Mesodermal cell (in vitro differentiated cells): ENCODE data around the gene PTGDR2.

Experiments used
- H3K27ac ChIP-seq: 2 replicates; pipeline ENCODE4 v1.7.0; 2013; ENCODE audit warnings: mild to moderate bottlenecking, low read depth, low read length, moderate library complexity; ENCODE audit not compliant: severe bottlenecking
- H3K36me3 ChIP-seq: 2 replicates; pipeline ENCODE4 v1.7.1; 2013; ENCODE audit warnings: mild to moderate bottlenecking, low read length, moderate library complexity; ENCODE audit not compliant: control insufficient read depth, insufficient read depth
- H3K4me1 ChIP-seq: one replicate; pipeline ENCODE4 v1.7.1; 2013; ENCODE audit warnings: mild to moderate bottlenecking, low read length; ENCODE audit not compliant: insufficient read depth, control insufficient read depth, poor library complexity, severe bottlenecking
- H3K4me3 ChIP-seq: 2 replicates; pipeline ENCODE4 v1.7.0; 2013; ENCODE audit warnings: low read length, control low read depth, mild to moderate bottlenecking; ENCODE audit not compliant: insufficient read depth, poor library complexity, severe bottlenecking; ENCODE audit errors: extremely low read depth
- H3K9me3 ChIP-seq: 2 replicates; pipeline ENCODE4 v1.7.1; 2013; ENCODE audit warnings: mild to moderate bottlenecking, low read length, moderate library complexity; ENCODE audit not compliant: control insufficient read depth
- WGBS, 2 experiments: methylation state at CpG; one replicate each; pipeline ENCODE4 v1.1.5; 2013; ENCODE audit warnings: missing lambda C conversion rate in 2 of 2; ENCODE audit not compliant: insufficient coverage in 2 of 2; 5-methylcytosine and 5-hydroxymethylcytosine counted together

PTGDR2 gene

DNA sequence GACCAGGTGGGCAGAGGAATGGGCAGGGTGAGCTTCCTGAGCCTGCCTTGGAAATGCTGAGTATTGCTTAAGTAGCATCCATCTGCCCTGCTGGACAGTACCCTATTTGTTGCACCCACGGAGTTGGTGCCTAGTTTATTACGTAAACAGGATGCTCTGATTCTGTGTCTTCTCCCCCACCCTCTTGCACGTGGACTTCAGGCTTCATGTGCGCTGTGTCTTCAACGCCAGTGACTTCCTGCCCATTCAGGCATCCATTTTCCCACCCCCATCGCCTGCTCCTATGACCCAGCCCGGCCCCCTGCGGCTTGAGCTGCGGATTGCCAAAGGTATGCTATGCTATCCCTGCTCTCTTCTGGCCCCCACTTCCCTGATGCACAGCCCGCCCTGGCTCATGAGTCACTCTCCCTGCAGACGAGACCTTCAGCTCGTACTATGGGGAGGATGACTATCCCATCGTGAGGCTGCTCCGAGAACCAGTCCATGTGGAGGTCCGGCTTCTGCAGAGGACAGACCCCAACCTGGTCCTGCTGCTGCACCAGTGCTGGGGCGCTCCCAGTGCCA is 17.3 kb upstream of the PTGDR2 start:
- Histone ChIP-seq H3K36me3 (no peaks in the 10 kb centered on the region), H3K27ac (no peak overlapping the region), H3K4me1 (peaks cover 15% of the 10 kb centered on the region), H3K9me3 (no peaks in the 10 kb centered on the region), H3K4me3 (no peak overlapping the region)
- 59 to 66% methylated on average over 15 to 16 of the region's 16 CpGs for whole genome bisulfite sequencing, 2 experiments

DNA sequence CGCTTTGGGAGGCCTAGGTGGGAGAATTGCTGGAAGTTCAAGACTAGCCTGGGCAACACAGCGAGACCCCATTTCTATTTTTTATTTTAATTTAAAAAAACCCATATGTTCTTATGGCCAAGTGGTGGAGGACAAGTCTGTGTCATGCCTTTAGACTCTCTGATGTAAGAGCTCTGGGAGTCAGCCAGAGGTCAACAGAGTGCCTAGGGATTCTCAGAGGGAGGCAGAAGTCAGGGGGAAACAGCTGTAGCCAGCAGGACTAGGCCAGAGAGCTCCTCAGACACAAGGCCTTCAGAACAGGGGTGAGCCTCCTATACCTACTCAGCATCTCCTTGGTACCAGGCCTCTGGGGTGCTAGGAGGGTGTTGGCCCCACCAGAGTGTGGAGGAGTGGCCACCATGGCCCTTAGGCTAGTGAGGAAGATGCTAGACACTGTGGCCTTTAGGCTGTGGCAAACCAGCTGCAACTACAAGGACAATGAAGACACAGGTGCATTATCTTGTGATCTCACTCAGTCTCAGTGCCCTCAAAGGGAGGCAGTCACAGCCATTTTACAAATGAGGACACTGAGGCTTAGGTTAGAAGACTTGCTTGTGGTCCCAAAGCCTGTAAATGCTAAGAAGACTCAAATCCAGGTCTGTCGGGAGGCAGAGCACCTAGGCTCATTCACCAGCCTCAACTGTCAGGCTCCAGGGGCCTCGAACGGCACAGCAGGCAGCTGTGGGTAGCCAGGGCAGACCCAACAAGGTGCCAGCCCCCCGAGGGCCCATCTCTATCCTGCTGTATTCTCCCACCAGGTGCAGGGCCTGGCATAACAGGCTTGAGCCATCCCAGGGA is 16.6 kb upstream of the PTGDR2 start:
- H3K4me3 ChIP-seq = no peak overlapping the region
- no peak overlapping the region for H3K27ac ChIP-seq
- H3K4me1 ChIP-seq = peaks cover 15% of the 10 kb centered on the region
- WGBS, 2 experiments = 91 to 92% methylated on average over 4 of the region's 6 CpGs
- H3K9me3 ChIP-seq = no peaks in the 10 kb centered on the region
- H3K36me3 ChIP-seq = no peaks in the 10 kb centered on the region

DNA sequence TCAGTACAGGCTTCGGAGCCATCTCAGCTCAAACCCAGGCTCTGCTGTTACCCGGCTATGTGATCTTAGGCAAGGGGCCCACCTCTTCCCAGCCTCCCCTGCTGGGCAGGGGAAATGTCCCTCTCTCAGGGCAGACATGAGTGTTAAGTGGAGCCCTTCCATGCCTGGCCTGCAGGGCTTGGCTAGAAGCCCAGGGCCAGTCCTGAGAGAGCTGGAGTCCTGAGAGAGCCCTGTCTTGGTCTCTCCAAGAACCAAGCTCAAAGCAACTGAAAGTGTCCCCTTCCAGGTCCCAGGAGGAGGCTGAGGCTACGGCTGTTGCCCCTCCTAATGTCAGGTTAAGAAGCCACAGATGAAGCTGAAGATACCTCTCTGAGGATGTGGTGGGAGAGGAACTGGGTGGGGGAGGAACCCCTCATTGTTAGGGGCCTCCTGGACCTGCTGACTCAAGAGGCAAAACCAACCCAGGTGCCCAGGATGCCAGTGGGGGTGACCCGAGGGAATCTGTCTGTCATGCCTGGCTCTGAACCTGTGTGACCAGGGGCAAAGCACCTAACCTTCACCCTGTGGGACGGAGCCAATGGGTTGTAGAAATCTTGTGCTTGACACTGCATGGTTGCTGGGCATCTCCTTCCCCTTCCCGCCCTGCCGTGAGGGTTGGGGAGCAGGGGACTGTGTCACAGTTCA is 15.8 kb upstream of the PTGDR2 start:
- Histone ChIP-seq H3K27ac (no peak overlapping the region), H3K36me3 (no peaks in the 10 kb centered on the region), H3K4me3 (no peak overlapping the region), H3K9me3 (no peaks in the 10 kb centered on the region), H3K4me1 (peaks cover 15% of the 10 kb centered on the region)
- 89 to 96% methylated on average over 4 to 6 of the region's 7 CpGs for WGBS, 2 experiments

DNA sequence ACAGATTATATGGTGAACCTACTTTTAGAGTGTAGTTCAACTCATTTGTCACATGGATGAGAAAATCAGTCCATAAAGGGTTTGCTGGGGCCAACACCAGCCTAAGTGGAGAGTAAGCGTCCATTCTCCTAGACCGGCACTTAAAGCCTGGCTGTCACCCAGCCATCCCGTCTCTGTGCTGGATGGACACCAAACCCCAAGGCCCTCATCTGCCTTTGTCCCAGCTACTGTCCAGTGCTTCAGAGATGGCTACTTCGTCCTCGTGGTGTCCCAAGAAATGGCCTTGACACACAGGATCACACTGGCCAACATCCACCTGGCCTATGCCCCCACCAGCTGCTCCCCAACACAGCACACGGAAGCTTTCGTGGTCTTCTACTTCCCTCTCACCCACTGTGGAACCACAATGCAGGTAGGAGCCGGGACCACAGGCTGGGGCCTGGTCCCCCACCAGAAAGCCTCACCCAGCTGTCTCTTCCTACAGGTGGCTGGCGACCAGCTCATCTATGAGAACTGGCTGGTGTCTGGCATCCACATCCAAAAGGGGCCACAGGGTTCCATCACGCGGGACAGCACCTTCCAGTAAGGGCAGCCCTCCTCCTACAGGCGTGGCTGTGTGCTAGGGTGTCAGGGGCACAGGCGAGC is 15.1 kb upstream of the PTGDR2 start:
- Histone ChIP-seq H3K36me3 (no peaks in the 10 kb centered on the region), H3K4me1 (peaks cover 15% of the 10 kb centered on the region), H3K4me3 (no peak overlapping the region), H3K27ac (no peak overlapping the region), H3K9me3 (no peaks in the 10 kb centered on the region)
- WGBS, 2 experiments = 88 to 95% methylated on average over 11 to 12 of the region's 13 CpGs

DNA sequence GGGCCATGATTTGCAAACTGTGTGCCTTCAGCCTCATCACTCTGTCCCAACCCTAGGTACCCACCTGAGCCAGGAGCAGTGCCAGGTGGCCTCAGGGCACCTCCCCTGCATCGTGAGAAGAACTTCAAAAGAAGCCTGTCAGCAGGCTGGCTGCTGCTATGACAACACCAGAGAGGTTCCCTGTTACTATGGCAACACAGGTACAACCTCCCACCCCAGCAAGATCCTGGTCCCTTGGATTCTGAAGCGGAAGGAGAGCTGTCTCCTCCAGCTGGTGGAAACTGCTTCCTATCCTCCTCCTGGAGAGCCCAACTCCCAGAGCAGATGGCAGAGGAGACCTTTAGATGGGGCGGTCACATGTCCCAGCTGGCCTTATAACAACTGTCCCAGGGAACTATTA is 14.5 kb upstream of the PTGDR2 start:
- 0% methylated on average over 1 of the region's 3 CpGs; no CpG with 5 or more reads in 1 of the 2 experiments for WGBS, 2 experiments
- Histone ChIP-seq H3K9me3 (no peaks in the 10 kb centered on the region), H3K4me3 (no peak overlapping the region), H3K36me3 (no peaks in the 10 kb centered on the region), H3K4me1 (peaks cover 15% of the 10 kb centered on the region), H3K27ac (no peak overlapping the region)

DNA sequence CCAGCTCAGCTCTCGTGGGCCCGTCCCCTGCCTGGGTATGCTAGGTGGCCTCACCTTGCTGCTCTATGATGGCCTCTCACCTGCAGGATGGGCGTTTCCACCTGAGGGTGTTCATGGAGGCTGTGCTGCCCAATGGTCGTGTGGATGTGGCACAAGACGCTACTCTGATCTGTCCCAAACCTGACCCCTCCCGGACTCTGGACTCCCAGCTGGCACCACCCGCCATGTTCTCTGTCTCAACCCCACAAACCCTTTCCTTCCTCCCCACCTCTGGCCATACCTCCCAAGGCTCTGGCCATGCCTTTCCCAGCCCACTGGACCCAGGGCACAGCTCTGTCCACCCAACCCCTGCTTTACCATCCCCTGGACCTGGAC is 13.7 kb upstream of the PTGDR2 start:
- Histone ChIP-seq H3K36me3 (no peaks in the 10 kb centered on the region), H3K9me3 (no peaks in the 10 kb centered on the region), H3K4me1 (peaks cover 15% of the 10 kb centered on the region), H3K4me3 (no peak overlapping the region), H3K27ac (no peak overlapping the region)
- 90 to 100% methylated on average over 6 to 7 of the region's 7 CpGs for WGBS, 2 experiments

DNA sequence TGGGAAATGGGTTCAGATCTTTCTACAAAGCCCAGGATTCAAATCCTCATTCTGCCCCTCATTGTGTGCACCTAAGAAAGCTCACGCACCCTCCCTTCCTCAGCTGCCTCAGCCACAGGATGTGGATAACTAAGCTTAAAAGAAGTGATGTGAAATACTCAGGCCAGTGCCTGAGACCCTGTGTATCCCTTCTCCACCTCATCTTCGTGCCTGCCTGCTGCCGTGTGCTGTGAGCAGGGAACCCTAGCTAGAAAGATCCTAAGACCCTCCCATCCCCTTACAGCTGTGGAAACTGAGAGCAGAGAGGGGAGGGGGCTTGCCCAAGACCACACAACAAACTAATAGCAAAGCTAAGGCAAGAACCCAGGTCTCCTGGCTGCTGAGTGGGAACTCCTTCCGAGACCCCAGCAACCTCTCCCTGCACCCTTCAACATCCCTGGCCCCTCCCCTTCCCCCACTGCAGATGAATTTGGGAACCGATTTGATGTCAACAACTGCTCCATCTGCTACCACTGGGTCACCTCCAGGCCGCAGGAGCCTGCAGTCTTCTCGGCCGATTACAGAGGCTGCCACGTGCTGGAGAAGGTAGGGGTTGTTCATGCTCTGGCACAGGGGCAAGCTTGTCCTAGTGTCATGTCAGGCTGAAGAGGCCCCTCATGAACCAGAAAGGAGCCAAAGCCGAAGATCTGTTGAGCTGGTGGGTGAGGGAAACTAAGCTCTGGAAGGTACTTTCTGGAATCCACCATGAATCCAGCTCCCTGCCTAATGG is 13.1 kb upstream of the PTGDR2 start:
- no peaks in the 10 kb centered on the region for H3K36me3 ChIP-seq
- H3K4me1 ChIP-seq = peaks cover 14% of the 10 kb centered on the region
- H3K27ac ChIP-seq = no peak overlapping the region
- H3K9me3 ChIP-seq = no peaks in the 10 kb centered on the region
- H3K4me3 ChIP-seq = no peak overlapping the region
- WGBS, 2 experiments = 81 to 93% methylated on average over 5 to 7 of the region's 10 CpGs

DNA sequence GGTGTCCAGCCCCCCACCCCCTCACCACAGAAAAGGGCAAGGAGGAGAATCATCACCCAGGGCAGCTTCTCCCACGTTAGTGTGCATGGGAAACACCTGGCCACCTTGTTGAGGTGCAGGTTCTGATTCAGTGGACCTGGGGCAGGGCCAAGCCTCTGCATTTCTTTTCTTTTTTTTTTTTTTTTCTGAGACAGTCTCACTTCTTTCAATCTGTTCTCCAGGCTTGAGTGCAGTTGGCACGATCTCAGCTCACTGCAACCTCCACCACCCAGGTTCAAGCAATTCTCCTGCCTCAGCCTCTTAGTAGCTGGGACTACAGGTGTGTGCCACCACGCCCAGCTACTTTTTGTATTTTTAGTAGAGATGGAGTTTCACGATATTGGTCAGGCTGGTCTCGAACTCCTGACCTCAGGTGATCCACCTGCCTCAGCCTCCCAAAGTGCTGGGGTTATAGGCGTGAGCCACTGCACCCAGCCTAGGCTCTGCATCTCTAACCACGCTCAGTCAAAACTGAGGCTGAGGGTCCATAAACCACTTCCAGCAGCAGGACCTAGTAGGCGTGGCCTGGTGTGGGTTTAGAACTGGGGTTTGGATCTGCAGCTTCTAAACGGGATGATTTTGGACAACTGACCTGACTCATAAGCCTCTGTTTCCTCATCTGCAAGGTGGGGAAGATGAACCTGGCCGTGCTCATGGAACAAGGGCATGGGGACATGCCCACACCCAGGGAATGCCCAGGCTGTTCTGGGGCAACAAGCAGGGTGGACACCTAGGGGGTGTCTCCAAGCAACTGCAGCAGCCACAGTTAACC is 12.3 kb upstream of the PTGDR2 start:
- 84 to 85% methylated on average over 4 to 8 of the region's 10 CpGs for WGBS, 2 experiments
- no peak overlapping the region for H3K27ac ChIP-seq
- no peaks in the 10 kb centered on the region for H3K9me3 ChIP-seq
- H3K4me1 ChIP-seq = peaks cover 6% of the 10 kb centered on the region
- H3K36me3 ChIP-seq = no peaks in the 10 kb centered on the region
- no peak overlapping the region for H3K4me3 ChIP-seq

DNA sequence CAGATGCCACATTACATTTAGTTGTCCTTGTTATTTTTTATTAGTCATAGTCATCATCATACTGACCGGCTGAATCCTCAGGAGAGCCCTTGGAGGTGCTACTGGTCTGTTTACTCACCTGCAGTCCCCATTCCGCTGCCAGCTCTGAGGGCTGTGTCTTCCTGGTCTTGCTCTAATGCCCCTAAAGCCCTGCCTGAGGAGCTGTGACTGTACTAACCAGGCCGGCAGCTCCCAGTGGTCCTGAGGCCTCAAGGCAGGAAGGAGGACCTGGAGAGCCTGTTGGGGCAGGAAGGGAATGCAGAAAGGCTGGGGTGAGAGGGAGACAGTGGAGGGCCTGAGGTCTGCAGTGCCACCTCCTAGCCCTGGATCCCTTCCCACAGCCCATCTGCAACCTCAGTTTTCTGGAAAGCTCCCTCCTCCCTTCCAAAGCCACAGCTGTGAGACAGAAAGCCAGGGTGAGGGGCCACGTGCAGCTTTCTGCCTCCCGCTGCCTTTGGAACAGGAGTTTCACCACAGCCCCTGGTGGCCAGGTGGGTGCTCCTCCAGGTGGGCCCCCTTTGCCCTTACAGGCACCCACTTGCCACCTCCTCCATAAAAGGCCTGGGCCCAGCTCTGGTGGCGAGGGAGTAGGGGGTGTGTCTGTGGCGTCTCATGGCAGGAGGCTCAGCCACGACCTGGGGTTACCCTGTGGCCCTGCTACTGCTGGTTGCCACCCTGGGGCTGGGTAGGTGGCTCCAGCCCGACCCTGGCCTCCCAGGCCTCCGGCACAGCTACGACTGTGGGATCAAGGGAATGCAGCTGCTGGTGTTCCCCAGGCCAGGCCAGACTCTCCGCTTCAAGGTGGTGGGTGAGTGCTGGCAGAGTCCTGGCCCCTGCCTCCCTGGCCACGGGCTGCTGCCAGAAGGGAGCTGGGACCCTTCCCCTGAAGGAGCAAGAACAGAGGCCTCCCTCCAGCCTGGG is 11.4 kb upstream of the PTGDR2 start, which contains the start of gene ZP1:
Gene ZP1, plus strand, starts transcription at position 632 of the 960 bp plus-strand sequence. Its CDS starts 20 bp downstream, at position 652.
- H3K9me3 ChIP-seq = no peaks in the 10 kb centered on the region
- WGBS, 2 experiments = 81 to 95% methylated on average over 7 to 13 of the region's 13 CpGs
- H3K4me3 ChIP-seq = no peak within 1 kb of the TSS
- H3K36me3 ChIP-seq = no peaks in the 10 kb centered on the region
- H3K4me1 ChIP-seq = no peaks in the 10 kb centered on the region
- no peak within 1 kb of the TSS for H3K27ac ChIP-seq
